GM12878 (cell line): ENCODE measurements around the gene INTS13. TPM values are rescaled to one million over a fixed set of nuclear protein-coding genes. Genes with fewer than 3 reads are reported as not detected.
A peak's percentile ranks its signal among the peaks of the same experiment; 100 is the strongest.

Experiments used
- ATF7 ChIP-seq: fragments of 450-650 bp; IDR thresholded peaks from 2 replicates; pipeline ENCODE4 v1.6.1; 2016; ENCODE audit warnings: low read depth, mild to moderate bottlenecking
- BCL11A ChIP-seq: IDR thresholded peaks from 2 replicates; pipeline ENCODE4 v1.6.1; 2011; ENCODE audit warnings: low read depth, low read length
- CREB1 ChIP-seq: IDR thresholded peaks from 2 replicates; pipeline ENCODE4 v1.6.1; 2012; ENCODE audit warnings: low read depth, mild to moderate bottlenecking, inconsistent platforms
- EP300 ChIP-seq, 2 experiments: fragments of 150-350 bp in 1 of 2; IDR thresholded peaks; 2 replicates each; pipeline ENCODE4 v1.6.1; 2011 to 2012; ENCODE audit warnings: low read depth in 2 of 2, low read length in 2 of 2, borderline replicate concordance in 1 of 2, improper control_type of control experiment in 1 of 2, inconsistent platforms in 1 of 2; ENCODE audit not compliant: control insufficient read depth in 1 of 2
- FOXK2 ChIP-seq: fragments of 450-650 bp; IDR thresholded peaks from 2 replicates; pipeline ENCODE4 v1.6.1; 2017; ENCODE audit warnings: mild to moderate bottlenecking, moderate library complexity
- FOXM1 ChIP-seq: IDR thresholded peaks from 2 replicates; pipeline ENCODE4 v1.6.1; 2012; ENCODE audit warnings: low read depth, mild to moderate bottlenecking, inconsistent platforms, low read length, moderate library complexity
- IKZF1 ChIP-seq: fragments of 450-650 bp; conservative IDR thresholded peaks from 2 replicates; pipeline ENCODE4 v1.6.1; 2017; ENCODE audit warnings: antibody characterized with exemption, mild to moderate bottlenecking
- MYC ChIP-seq: IDR thresholded peaks from 2 replicates; pipeline ENCODE4 v1.6.1; 2011; ENCODE audit warnings: mild to moderate bottlenecking, low read length, moderate library complexity, inconsistent platforms; ENCODE audit not compliant: insufficient read depth, insufficient replicate concordance, insufficient read length, severe bottlenecking
- NBN ChIP-seq: fragments of 450-650 bp; IDR thresholded peaks from 2 replicates; pipeline ENCODE4 v1.6.1; 2016
- PAX8 ChIP-seq: fragments of 450-650 bp; IDR thresholded peaks from 2 replicates; pipeline ENCODE4 v1.6.1; 2017; ENCODE audit warnings: mild to moderate bottlenecking, moderate library complexity
- POU2F2 ChIP-seq: IDR thresholded peaks from 3 replicates; pipeline ENCODE4 v1.6.1; 2011; ENCODE audit warnings: low read depth, mild to moderate bottlenecking, low read length, borderline replicate concordance
- SMARCA5 ChIP-seq: fragments of 450-650 bp; IDR thresholded peaks from 2 replicates; pipeline ENCODE4 v1.6.1; 2017; ENCODE audit warnings: mild to moderate bottlenecking
- SRF ChIP-seq, 2 experiments: IDR thresholded peaks; 2 replicates each; pipeline ENCODE4 v1.6.1; 2011; ENCODE audit warnings: low read depth in 2 of 2, low read length in 2 of 2, mild to moderate bottlenecking in 1 of 2, moderate library complexity in 1 of 2
- STAT3 ChIP-seq: IDR thresholded peaks from 2 replicates; pipeline ENCODE4 v1.6.1; 2011; ENCODE audit warnings: low read depth, low read length, improper control_type of control experiment
- ZNF384 ChIP-seq: IDR thresholded peaks from 2 replicates; pipeline ENCODE4 v1.6.1; 2012; ENCODE audit warnings: low read depth, mild to moderate bottlenecking, low read length, improper control_type of control experiment, borderline replicate concordance
- polyA plus RNA-seq, 11 experiments: library from polyadenylated mRNA; depleted of rRNA in 4 of 11; unstranded in 6 of 11; stranded (reverse) in 5 of 11; fragments of >200 nt; fragmentation: Nextera tagmentation in 4 of 11; fragmentation: Illumina TruSeq in 1 of 11; extraction: Ambion mirVana in 4 of 11; extraction: Trizol in 1 of 11; gene quantifications; 1 replicate in 1 of 11; 2 replicates in 10 of 11; pipeline versions ENCODE4 v1.2.1 to v1.2.3, GENCODE V29; 2011 to 2016; ENCODE audit warnings: inconsistent platforms in 2 of 11, missing spikeins in 2 of 11, low read depth in 1 of 11
- total RNA-seq, 4 experiments: library from RNA; depleted of rRNA in 3 of 4; stranded (reverse); fragments of >200 nt in 3 of 4; fragmentation: Illumina TruSeq in 1 of 4; extraction: Trizol in 1 of 4; gene quantifications; 2 replicates each; pipeline versions ENCODE4 v1.2.1 to v1.2.3, GENCODE V29; 2013 to 2021
- TF ChIP-seq, protein P1 (sequence below): fragments of 450-650 bp; IDR thresholded peaks from 2 replicates; pipeline ENCODE4 v1.6.1; 2017; ENCODE audit warnings: mild to moderate bottlenecking, moderate library complexity
- TF ChIP-seq, protein P2 (sequence below): fragments of 150-350 bp; IDR thresholded peaks from 2 replicates; pipeline ENCODE4 v1.6.1; 2014; ENCODE audit warnings: mild to moderate bottlenecking, low read depth, low read length
- TF ChIP-seq, protein P3 (sequence below): fragments of 450-650 bp; IDR thresholded peaks from 2 replicates; pipeline ENCODE4 v1.6.1; 2016; ENCODE audit warnings: mild to moderate bottlenecking

Gene INTS13
- total and polyA plus RNA-seq, 10 of the 15 experiments (the other 5 are each of a cell fraction or from before 2014, with no cell fraction given) = 33.4 to 72.0 (median 59.9) TPM

DNA sequence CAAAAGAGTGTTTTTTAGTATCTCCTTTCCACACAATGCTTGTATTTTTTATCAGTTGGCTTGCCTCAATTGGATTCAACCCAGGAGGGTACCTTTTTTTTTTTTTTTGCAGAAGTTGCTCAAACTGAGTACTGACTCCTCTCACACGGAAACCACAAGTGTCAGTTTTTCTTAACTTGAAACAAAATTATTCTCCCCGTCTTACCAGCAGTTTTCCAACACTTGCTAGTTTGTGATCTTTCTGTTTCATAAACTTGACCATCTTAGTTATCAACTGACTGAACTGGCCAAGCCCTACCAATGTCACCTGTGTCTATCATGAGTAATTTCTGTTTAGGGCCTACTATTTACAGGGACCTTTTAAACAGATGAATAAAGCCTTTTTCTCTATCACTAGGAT, 70.7 kb downstream of the INTS13 start (continued):
- TF ChIP-seq, protein P1, sequence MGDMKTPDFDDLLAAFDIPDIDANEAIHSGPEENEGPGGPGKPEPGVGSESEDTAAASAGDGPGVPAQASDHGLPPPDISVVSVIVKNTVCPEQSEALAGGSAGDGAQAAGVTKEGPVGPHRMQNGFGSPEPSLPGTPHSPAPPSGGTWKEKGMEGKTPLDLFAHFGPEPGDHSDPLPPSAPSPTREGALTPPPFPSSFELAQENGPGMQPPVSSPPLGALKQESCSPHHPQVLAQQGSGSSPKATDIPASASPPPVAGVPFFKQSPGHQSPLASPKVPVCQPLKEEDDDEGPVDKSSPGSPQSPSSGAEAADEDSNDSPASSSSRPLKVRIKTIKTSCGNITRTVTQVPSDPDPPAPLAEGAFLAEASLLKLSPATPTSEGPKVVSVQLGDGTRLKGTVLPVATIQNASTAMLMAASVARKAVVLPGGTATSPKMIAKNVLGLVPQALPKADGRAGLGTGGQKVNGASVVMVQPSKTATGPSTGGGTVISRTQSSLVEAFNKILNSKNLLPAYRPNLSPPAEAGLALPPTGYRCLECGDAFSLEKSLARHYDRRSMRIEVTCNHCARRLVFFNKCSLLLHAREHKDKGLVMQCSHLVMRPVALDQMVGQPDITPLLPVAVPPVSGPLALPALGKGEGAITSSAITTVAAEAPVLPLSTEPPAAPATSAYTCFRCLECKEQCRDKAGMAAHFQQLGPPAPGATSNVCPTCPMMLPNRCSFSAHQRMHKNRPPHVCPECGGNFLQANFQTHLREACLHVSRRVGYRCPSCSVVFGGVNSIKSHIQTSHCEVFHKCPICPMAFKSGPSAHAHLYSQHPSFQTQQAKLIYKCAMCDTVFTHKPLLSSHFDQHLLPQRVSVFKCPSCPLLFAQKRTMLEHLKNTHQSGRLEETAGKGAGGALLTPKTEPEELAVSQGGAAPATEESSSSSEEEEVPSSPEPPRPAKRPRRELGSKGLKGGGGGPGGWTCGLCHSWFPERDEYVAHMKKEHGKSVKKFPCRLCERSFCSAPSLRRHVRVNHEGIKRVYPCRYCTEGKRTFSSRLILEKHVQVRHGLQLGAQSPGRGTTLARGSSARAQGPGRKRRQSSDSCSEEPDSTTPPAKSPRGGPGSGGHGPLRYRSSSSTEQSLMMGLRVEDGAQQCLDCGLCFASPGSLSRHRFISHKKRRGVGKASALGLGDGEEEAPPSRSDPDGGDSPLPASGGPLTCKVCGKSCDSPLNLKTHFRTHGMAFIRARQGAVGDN = no peak
- TF ChIP-seq STAT3 (no peak), EP300 (IDR thresholded peaks at IDR 0.05; ENCODE audit: borderline replicate concordance in 1 of 2, control insufficient read depth in 1 of 2, low read depth in 2 of 2, low read length in 2 of 2) (peak; percentile 33 to 44; a peak in 1 of 4 replicates), NBN (peak; percentile 65; the same call in 1 of the 2 replicates), ATF7 (peak; percentile 36), POU2F2 (no peak), SMARCA5 (no peak), FOXM1 (peak; percentile 57; the same call in 1 of the 2 replicates), ZNF384 (peak; percentile 97), PAX8 (no peak), FOXK2 (no peak), MYC (no peak), IKZF1 (peak; percentile 69), CREB1 (peak; percentile 33; the same call in 1 of the 2 replicates), BCL11A (peak; percentile 53; the same call in 1 of the 2 replicates), SRF (IDR thresholded peaks at IDR 0.05; ENCODE audit: low read depth in 2 of 2, low read length in 2 of 2) (no peak)
- TF ChIP-seq, protein P2, sequence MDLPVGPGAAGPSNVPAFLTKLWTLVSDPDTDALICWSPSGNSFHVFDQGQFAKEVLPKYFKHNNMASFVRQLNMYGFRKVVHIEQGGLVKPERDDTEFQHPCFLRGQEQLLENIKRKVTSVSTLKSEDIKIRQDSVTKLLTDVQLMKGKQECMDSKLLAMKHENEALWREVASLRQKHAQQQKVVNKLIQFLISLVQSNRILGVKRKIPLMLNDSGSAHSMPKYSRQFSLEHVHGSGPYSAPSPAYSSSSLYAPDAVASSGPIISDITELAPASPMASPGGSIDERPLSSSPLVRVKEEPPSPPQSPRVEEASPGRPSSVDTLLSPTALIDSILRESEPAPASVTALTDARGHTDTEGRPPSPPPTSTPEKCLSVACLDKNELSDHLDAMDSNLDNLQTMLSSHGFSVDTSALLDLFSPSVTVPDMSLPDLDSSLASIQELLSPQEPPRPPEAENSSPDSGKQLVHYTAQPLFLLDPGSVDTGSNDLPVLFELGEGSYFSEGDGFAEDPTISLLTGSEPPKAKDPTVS = no peak
- TF ChIP-seq, protein P3, sequence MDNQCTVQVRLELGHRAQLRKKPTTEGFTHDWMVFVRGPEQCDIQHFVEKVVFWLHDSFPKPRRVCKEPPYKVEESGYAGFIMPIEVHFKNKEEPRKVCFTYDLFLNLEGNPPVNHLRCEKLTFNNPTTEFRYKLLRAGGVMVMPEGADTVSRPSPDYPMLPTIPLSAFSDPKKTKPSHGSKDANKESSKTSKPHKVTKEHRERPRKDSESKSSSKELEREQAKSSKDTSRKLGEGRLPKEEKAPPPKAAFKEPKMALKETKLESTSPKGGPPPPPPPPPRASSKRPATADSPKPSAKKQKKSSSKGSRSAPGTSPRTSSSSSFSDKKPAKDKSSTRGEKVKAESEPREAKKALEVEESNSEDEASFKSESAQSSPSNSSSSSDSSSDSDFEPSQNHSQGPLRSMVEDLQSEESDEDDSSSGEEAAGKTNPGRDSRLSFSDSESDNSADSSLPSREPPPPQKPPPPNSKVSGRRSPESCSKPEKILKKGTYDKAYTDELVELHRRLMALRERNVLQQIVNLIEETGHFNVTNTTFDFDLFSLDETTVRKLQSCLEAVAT = 0 out of 2 replicates have a peak, but pooled peaks have one; percentile 22
- TF ChIP-seq, all 136 proteins: peak for 26
